B cell (primary cell): Measurements from ENCODE around the gene INSR. TPM values are rescaled to one million over a fixed set of nuclear protein-coding genes. Genes with fewer than 3 reads are reported as not detected.

Experiments
- ATAC-seq: fragments of 200-7000 bp; cut with Tn5 transposase; one replicate; pipeline ENCODE4 v1.10.0; 2021; ENCODE audit warnings: low read depth, mild to moderate bottlenecking, moderate number of reproducible peaks, moderate library complexity
- CTCF ChIA-PET: fragments of 350-600 bp; sonication (Branson Sonifier 250); formaldehyde crosslinking; loops from one replicate; lab custom pipeline; 2021; ENCODE audit warnings: antibody characterized with exemption, inconsistent platforms; lab: Charles Lee
- POLR2A ChIA-PET: fragments of 350-600 bp; sonication (Branson Sonifier 250); formaldehyde crosslinking; loops from one replicate; lab custom pipeline; 2021; ENCODE audit warnings: antibody characterized with exemption; lab: Charles Lee
- DNase-seq: peaks from one replicate; pipeline ENCODE4 v3.0.0; 2013
- H2AFZ ChIP-seq: 2 replicates; pipeline ENCODE4 v1.6.1; 2012; ENCODE audit warnings: mild to moderate bottlenecking, low read depth, low read length; ENCODE audit not compliant: insufficient read depth, poor library complexity, severe bottlenecking
- H3K27ac ChIP-seq, 2 donors: 1 replicate in 1 of 2; 2 replicates in 1 of 2; pipeline ENCODE4 v1.5.1; 2012 to 2013; ENCODE audit warnings: low read length in 2 of 2, mild to moderate bottlenecking in 2 of 2, moderate library complexity in 1 of 2
- H3K27me3 ChIP-seq, 4 experiments: fragments of 200-600 bp in 1 of 4; sonication (generic) in 1 of 4; replicated peaks in 1 of 4; 1 replicate in 2 of 4; 2 replicates in 2 of 4; pipeline versions ENCODE4 v1.6.1 to v1.7.0; 2013 to 2016; ENCODE audit warnings: low read length in 3 of 4, mild to moderate bottlenecking in 2 of 4, mixed read lengths in 1 of 4, moderate library complexity in 1 of 4; ENCODE audit not compliant: insufficient read depth in 4 of 4, control insufficient read depth in 3 of 4; ENCODE audit errors: control extremely low read depth in 1 of 4
- H3K36me3 ChIP-seq, 2 experiments: replicated peaks in 1 of 2; 1 replicate in 1 of 2; 2 replicates in 1 of 2; pipeline versions ENCODE4 v1.6.1 to v1.7.1; 2013; ENCODE audit warnings: low read length in 1 of 2; ENCODE audit not compliant: insufficient read depth in 2 of 2, control insufficient read depth in 1 of 2; ENCODE audit errors: control extremely low read depth in 1 of 2, extremely low read depth in 1 of 2
- H3K4me1 ChIP-seq, 2 donors: fragments of 200-600 bp in 1 of 2; sonication (generic) in 1 of 2; 1 replicate in 1 of 2; 2 replicates in 1 of 2; pipeline versions ENCODE4 v1.5.1 to v1.6.1; 2013 to 2017; ENCODE audit warnings: low read length in 2 of 2; ENCODE audit not compliant: control insufficient read depth in 2 of 2, insufficient read depth in 2 of 2
- H3K4me2 ChIP-seq: replicated peaks from 2 replicates; pipeline ENCODE3; 2012; ENCODE audit warnings: mild to moderate bottlenecking, low read depth, low read length; ENCODE audit not compliant: poor library complexity, severe bottlenecking
- H3K4me3 ChIP-seq, 5 experiments: fragments of 200-600 bp in 1 of 5; sonication (generic) in 1 of 5; 1 replicate in 3 of 5; 2 replicates in 2 of 5; pipeline versions ENCODE4 v1.5.1 to v1.7.0; 2011 to 2016; ENCODE audit warnings: low read length in 4 of 5, mild to moderate bottlenecking in 4 of 5, low read depth in 2 of 5, control low read depth in 1 of 5, moderate library complexity in 1 of 5; ENCODE audit not compliant: insufficient read depth in 1 of 5; ENCODE audit errors: control extremely low read depth in 1 of 5, extremely low read depth in 1 of 5
- H3K79me2 ChIP-seq: fragments of 200-600 bp; sonication (generic); one replicate; pipeline ENCODE4 v1.6.0; 2016; ENCODE audit warnings: low read length; ENCODE audit not compliant: control insufficient read depth, insufficient read depth
- H3K9ac ChIP-seq: fragments of 200-600 bp; sonication (generic); 2 replicates; pipeline ENCODE4 v1.6.1; 2017; ENCODE audit warnings: mild to moderate bottlenecking, low read length, moderate library complexity
- H3K9me3 ChIP-seq, 3 donors: one replicate each; pipeline versions ENCODE4 v1.6.1 to v1.7.1; 2013; ENCODE audit warnings: low read length in 2 of 3; ENCODE audit not compliant: control insufficient read depth in 2 of 3, insufficient read depth in 1 of 3; ENCODE audit errors: control extremely low read depth in 1 of 3
- H4K20me1 ChIP-seq: 2 replicates; pipeline ENCODE4 v1.6.0; 2012; ENCODE audit warnings: mild to moderate bottlenecking, low read length; ENCODE audit not compliant: insufficient read depth, control insufficient read depth, poor library complexity, severe bottlenecking
- H3K27ac Mint-ChIP-seq: one replicate; pipeline ENCODE4 v1.8.0; 2021; ENCODE audit warnings: mixed read lengths
- H3K27me3 Mint-ChIP-seq: one replicate; pipeline ENCODE4 v1.8.0; 2021; ENCODE audit warnings: mixed read lengths
- H3K4me1 Mint-ChIP-seq: one replicate; pipeline ENCODE4 v1.8.0; 2021; ENCODE audit warnings: mixed read lengths
- H3K4me3 Mint-ChIP-seq: one replicate; pipeline ENCODE4 v1.8.0; 2021; ENCODE audit warnings: mixed read lengths
- H3K9me3 Mint-ChIP-seq: one replicate; pipeline ENCODE4 v1.8.0; 2022; ENCODE audit warnings: mixed read lengths; ENCODE audit not compliant: insufficient read depth
- CTCF ChIP-seq: fragments of 200-600 bp; IDR thresholded peaks from one replicate; pipeline ENCODE4 v1.8.0; 2022; ENCODE audit warnings: antibody characterized with exemption, mild to moderate bottlenecking
- EZH2 ChIP-seq: IDR thresholded peaks from 2 replicates; pipeline ENCODE4 v1.6.1; 2012; ENCODE audit warnings: borderline replicate concordance, low read depth, mild to moderate bottlenecking, moderate library complexity, low read length; ENCODE audit not compliant: insufficient read depth, poor library complexity, severe bottlenecking
- WGBS: methylation state at CpG from one replicate; pipeline ENCODE4 v1.1.5; 2013; ENCODE audit warnings: missing lambda C conversion rate; ENCODE audit not compliant: insufficient coverage; 5-methylcytosine and 5-hydroxymethylcytosine counted together
- intact Hi-C: fragments of 100-400 bp; cut with micrococcal nuclease; formaldehyde crosslinking; loops from one replicate; pipeline ENCODE4 v1.10.0; 2022
- polyA plus RNA-seq: library from polyadenylated mRNA; depleted of rRNA; stranded (reverse); fragments of >200 nt; gene quantifications from 2 replicates; pipeline ENCODE4 v1.2.3, GENCODE V29; 2012
- total RNA-seq, 2 donors: library from RNA; stranded (reverse); fragments of 120-200 nt in 1 of 2; gene quantifications; 1 replicate in 1 of 2; 2 replicates in 1 of 2; pipeline versions ENCODE4 v1.2.3 to v1.2.4, GENCODE V29; 2013 to 2022

INSR gene
- total and polyA plus RNA-seq, 2 donors (not counting 1 experiment from before 2014, with no cell fraction given): 1.4 to 6.3 TPM

DNA sequence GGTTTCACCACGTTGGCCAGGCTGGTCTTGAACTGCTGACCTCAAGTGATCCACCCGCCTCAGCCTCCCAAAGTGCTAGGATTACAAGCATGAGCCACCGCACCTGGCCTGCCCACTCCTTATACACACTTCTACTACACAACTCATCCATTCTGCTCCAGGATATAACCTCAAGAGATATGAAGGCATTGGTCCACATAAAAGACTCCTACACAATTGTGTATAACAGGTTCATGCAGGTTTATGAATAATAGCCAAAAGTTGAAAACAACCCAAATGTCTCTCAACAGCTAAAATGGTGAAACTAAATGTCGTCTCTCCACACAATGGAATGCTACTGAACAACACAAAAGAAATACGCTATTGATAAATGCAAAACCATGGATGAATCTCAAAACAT, 58.1 kb downstream of the INSR start:
- H3K27me3 ChIP-seq: no peaks in the 10 kb centered on the region
- Mint-ChIP-seq H3K4me1 (peaks cover 2% of the 10 kb centered on the region), H3K4me3 (no peak overlapping the region), H3K27ac (no peak overlapping the region), H3K9me3 (no peaks in the 10 kb centered on the region), H3K27me3 (peaks cover 4% of the 10 kb centered on the region)
- peaks cover 0 to 5% (median 3%) of the 10 kb centered on the region in 3 donors for H3K9me3 ChIP-seq
- TF ChIP-seq EZH2 (no peak), CTCF (no peak)
- H3K27ac ChIP-seq: no peak overlapping the region
- H3K36me3 ChIP-seq: no peaks in the 10 kb centered on the region
- no peak overlapping the region for H3K4me3 ChIP-seq
- ATAC-seq (no peak), DNase-seq (no peak)
- no peak overlapping the region for H2AFZ ChIP-seq
- no peaks in the 10 kb centered on the region for H4K20me1 ChIP-seq
- H3K9ac ChIP-seq: no peak overlapping the region
- no peak overlapping the region for H3K4me2 ChIP-seq
- POLR2A ChIA-PET: interaction anchor here (0.6 to 0.7 kb wide), 2 partner anchors 94 to 754 kb away, joined by 4 to 6 read pairs; no protein-coding TSS in a partner anchor
- CTCF ChIA-PET: no interaction called here
- peaks cover 12% of the 10 kb centered on the region for H3K79me2 ChIP-seq
- WGBS: 67% methylated on average over 3 of the region's 5 CpGs
- intact Hi-C loops: no loop called here
- H3K4me1 ChIP-seq: no peaks in the 10 kb centered on the region

DNA sequence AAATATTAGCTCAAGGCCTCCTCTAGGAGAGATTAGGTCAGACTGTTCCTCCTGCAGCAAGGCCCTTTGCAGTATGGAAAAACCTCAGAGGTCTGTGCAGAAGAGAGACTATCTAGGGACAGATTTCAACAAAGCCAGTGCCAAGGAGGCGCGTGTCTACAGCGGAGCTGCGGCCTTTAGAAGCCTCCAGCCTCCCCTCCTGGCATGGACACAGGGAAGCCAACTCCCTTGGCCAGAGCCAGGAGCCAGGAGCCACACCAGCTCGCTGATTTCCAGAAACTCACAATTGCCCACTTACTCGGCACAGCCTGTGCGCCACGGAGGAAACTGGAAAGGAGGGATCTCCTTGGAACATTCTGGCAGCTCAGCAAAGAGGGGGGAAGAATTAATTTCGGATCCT, 63.4 kb downstream of the INSR start:
- no peak overlapping the region for H3K4me3 ChIP-seq
- TF ChIP-seq EZH2 (no peak), CTCF (no peak)
- H2AFZ ChIP-seq: no peak overlapping the region
- peaks cover 7% of the 10 kb centered on the region for H3K79me2 ChIP-seq
- no peaks in the 10 kb centered on the region for H3K27me3 ChIP-seq
- no peaks in the 10 kb centered on the region for H4K20me1 ChIP-seq
- no peak overlapping the region for H3K9ac ChIP-seq
- intact Hi-C loops: no loop called here
- ChIA-PET CTCF (interaction anchor here (1.0 kb wide), 1 partner anchor 43 kb away, joined by 5 read pairs; no protein-coding TSS in a partner anchor), POLR2A (no interaction called here)
- no peaks in the 10 kb centered on the region for H3K36me3 ChIP-seq
- no peak overlapping the region for H3K27ac Mint-ChIP-seq
- no peak overlapping the region for H3K4me3 Mint-ChIP-seq
- 99% methylated on average over 8 of the region's 9 CpGs for WGBS
- no peaks in the 10 kb centered on the region for H3K9me3 Mint-ChIP-seq
- H3K9me3 ChIP-seq: no peaks in the 10 kb centered on the region
- no peaks in the 10 kb centered on the region for H3K4me1 ChIP-seq
- DNase-seq (no peak), ATAC-seq (no peak)
- H3K27me3 Mint-ChIP-seq: no peaks in the 10 kb centered on the region
- no peak overlapping the region for H3K27ac ChIP-seq
- no peaks in the 10 kb centered on the region for H3K4me1 Mint-ChIP-seq
- H3K4me2 ChIP-seq: no peak overlapping the region
